ENCODE measurements around the gene ACTL7A. TPM values are rescaled to one million over a fixed set of nuclear protein-coding genes. Genes with fewer than 3 reads are reported as not detected.
"Not testable (repeated sequence)": the region's sequence is repeated elsewhere in the genome, so short reads cannot be mapped to it uniquely, and the experiment has no call there.

Gene ACTL7A
- total RNA-seq, 2 donors from 2014 or later, result not detected

GRCh38 chr9:108884701-108885100 lies 22.6 kb downstream of the ACTL7A start:
- Histone ChIP-seq H3K9me3 (ENCODE audit: control insufficient read depth, low read length) (no peaks in the 10 kb centered on the region), H3K4me3 (ENCODE audit: low read length) (no peak overlapping the region), H3K4me1 (ENCODE audit: control insufficient read depth, insufficient read depth, low read length) (no peaks in the 10 kb centered on the region), H3K36me3 (ENCODE audit: control insufficient read depth, insufficient read depth, low read length) (peaks cover 51% of the 10 kb centered on the region), H3K9ac (ENCODE audit: extremely low read depth, low read length, poor library complexity, severe bottlenecking) (no peak overlapping the region), H3K27me3 (ENCODE audit: control insufficient read depth, insufficient read depth, low read length, poor library complexity, severe bottlenecking) (no peaks in the 10 kb centered on the region), H3K27ac (ENCODE audit: low read depth, low read length) (no peak overlapping the region)
- no peak overlapping the region for H3K27ac Mint-ChIP-seq
- DNase-seq, result no peak
- H3K4me3 Mint-ChIP-seq, result no peak overlapping the region
- no peaks in the 10 kb centered on the region for H3K9me3 Mint-ChIP-seq
- 100% methylated on average over 1 of the region's 3 CpGs; no CpG with 5 or more reads in 1 of the 2 experiments for WGBS, 2 experiments (ENCODE audit: insufficient coverage in 1 of 2, insufficient read length in 1 of 2)
- H3K4me1 Mint-ChIP-seq, result no peaks in the 10 kb centered on the region
- peaks cover 28% of the 10 kb centered on the region for H3K36me3 Mint-ChIP-seq (ENCODE audit: low read depth)
- no peaks in the 10 kb centered on the region for H3K27me3 Mint-ChIP-seq (ENCODE audit: insufficient read depth)
- TF ChIP-seq, protein P1, sequence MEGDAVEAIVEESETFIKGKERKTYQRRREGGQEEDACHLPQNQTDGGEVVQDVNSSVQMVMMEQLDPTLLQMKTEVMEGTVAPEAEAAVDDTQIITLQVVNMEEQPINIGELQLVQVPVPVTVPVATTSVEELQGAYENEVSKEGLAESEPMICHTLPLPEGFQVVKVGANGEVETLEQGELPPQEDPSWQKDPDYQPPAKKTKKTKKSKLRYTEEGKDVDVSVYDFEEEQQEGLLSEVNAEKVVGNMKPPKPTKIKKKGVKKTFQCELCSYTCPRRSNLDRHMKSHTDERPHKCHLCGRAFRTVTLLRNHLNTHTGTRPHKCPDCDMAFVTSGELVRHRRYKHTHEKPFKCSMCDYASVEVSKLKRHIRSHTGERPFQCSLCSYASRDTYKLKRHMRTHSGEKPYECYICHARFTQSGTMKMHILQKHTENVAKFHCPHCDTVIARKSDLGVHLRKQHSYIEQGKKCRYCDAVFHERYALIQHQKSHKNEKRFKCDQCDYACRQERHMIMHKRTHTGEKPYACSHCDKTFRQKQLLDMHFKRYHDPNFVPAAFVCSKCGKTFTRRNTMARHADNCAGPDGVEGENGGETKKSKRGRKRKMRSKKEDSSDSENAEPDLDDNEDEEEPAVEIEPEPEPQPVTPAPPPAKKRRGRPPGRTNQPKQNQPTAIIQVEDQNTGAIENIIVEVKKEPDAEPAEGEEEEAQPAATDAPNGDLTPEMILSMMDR (conservative IDR thresholded peaks at IDR 0.05), result no peak

GRCh38 chr9:108885643-108886348 lies 23.7 kb downstream of the ACTL7A start:
- WGBS, 2 experiments (ENCODE audit: insufficient coverage in 1 of 2, insufficient read length in 1 of 2), result 75 to 100% methylated on average over 1 of the region's 1 CpG
- Mint-ChIP-seq H3K27ac (no peak overlapping the region), H3K9me3 (no peaks in the 10 kb centered on the region)

GRCh38 chr9:108886594-108887271 lies 24.7 kb downstream of the ACTL7A start:
- H3K9me3 Mint-ChIP-seq; H3K4me3 ChIP-seq (ENCODE audit: low read length); H3K27me3 Mint-ChIP-seq (ENCODE audit: insufficient read depth); H3K4me1 ChIP-seq (ENCODE audit: control insufficient read depth, insufficient read depth, low read length); H3K27me3 ChIP-seq (ENCODE audit: control insufficient read depth, insufficient read depth, low read length, poor library complexity, severe bottlenecking); H3K27ac ChIP-seq (ENCODE audit: low read depth, low read length); H3K9me3 ChIP-seq (ENCODE audit: control insufficient read depth, low read length); H3K4me1 Mint-ChIP-seq; DNase-seq; H3K4me3 Mint-ChIP-seq; H3K27ac Mint-ChIP-seq; H3K9ac ChIP-seq (ENCODE audit: extremely low read depth, low read length, poor library complexity, severe bottlenecking): not testable (repeated sequence)
- peaks cover 53% of the 10 kb centered on the region for H3K36me3 ChIP-seq (ENCODE audit: control insufficient read depth, insufficient read depth, low read length)
- peaks cover 38% of the 10 kb centered on the region for H3K36me3 Mint-ChIP-seq (ENCODE audit: low read depth)
- 90 to 94% methylated on average over 3 of the region's 3 CpGs for WGBS, 2 experiments (ENCODE audit: insufficient coverage in 1 of 2, insufficient read length in 1 of 2)

More at GRCh38 chr9:108885643-108886348, 23.7 kb downstream of the ACTL7A start:
- Histone ChIP-seq H3K27me3 (ENCODE audit: control insufficient read depth, insufficient read depth, low read length, poor library complexity, severe bottlenecking) (no peaks in the 10 kb centered on the region), H3K36me3 (ENCODE audit: control insufficient read depth, insufficient read depth, low read length) (peaks cover 51% of the 10 kb centered on the region), H3K4me1 (ENCODE audit: control insufficient read depth, insufficient read depth, low read length) (no peaks in the 10 kb centered on the region), H3K27ac (ENCODE audit: low read depth, low read length) (no peak overlapping the region), H3K9ac (ENCODE audit: extremely low read depth, low read length, poor library complexity, severe bottlenecking) (no peak overlapping the region), H3K9me3 (ENCODE audit: control insufficient read depth, low read length) (no peaks in the 10 kb centered on the region), H3K4me3 (ENCODE audit: low read length) (no peak overlapping the region)
- TF ChIP-seq, protein P1 (conservative IDR thresholded peaks at IDR 0.05), result no peak
- H3K27me3 Mint-ChIP-seq (ENCODE audit: insufficient read depth), result no peaks in the 10 kb centered on the region
- no peak overlapping the region for H3K4me3 Mint-ChIP-seq
- DNase-seq, result no peak
- peaks cover 30% of the 10 kb centered on the region for H3K36me3 Mint-ChIP-seq (ENCODE audit: low read depth)
- no peaks in the 10 kb centered on the region for H3K4me1 Mint-ChIP-seq
